K562 (cell line): Measurements from ENCODE around the gene NF2. TPM values are rescaled to one million over a fixed set of nuclear protein-coding genes. Genes with fewer than 3 reads are reported as not detected.

ENCODE experiments used
- CBX2 ChIP-seq: fragments of 200-600 bp; sonication (generic); IDR thresholded peaks from one replicate; pipeline ENCODE4 v1.6.1; 2012; ENCODE audit warnings: mild to moderate bottlenecking, low read length, inconsistent platforms; ENCODE audit not compliant: insufficient read depth, poor library complexity, severe bottlenecking
- E2F5 ChIP-seq: sonication (generic); formaldehyde crosslinking; IDR thresholded peaks from 2 replicates; pipeline ENCODE4 v1.8.0; 2022; ENCODE audit warnings: mild to moderate bottlenecking, missing genetic modification reagents
- E4F1 ChIP-seq: fragments of 250-450 bp; sonication (Bioruptor Pico); IDR thresholded peaks from 2 replicates; pipeline ENCODE4 v1.5.0; 2021; ENCODE audit warnings: mild to moderate bottlenecking, borderline replicate concordance
- MED1 ChIP-seq: sonication (generic); formaldehyde crosslinking; IDR thresholded peaks from 2 replicates; pipeline ENCODE4 v1.8.1; 2023; ENCODE audit warnings: missing genetic modification reagents, borderline replicate concordance
- MYBL2 ChIP-seq, 2 experiments: fragments of 450-650 bp in 1 of 2; sonication (generic) in 1 of 2; formaldehyde crosslinking in 1 of 2; IDR thresholded peaks; 2 replicates each; pipeline versions ENCODE4 v1.6.1 to v1.8.1; 2017 to 2022; ENCODE audit warnings: borderline replicate concordance in 1 of 2, inconsistent platforms in 1 of 2, low read depth in 1 of 2, mild to moderate bottlenecking in 1 of 2, missing genetic modification reagents in 1 of 2, moderate library complexity in 1 of 2
- RERE ChIP-seq: sonication (generic); formaldehyde crosslinking; IDR thresholded peaks from 2 replicates; pipeline ENCODE4 v1.8.0; 2023; ENCODE audit warnings: missing genetic modification reagents, mild to moderate bottlenecking, borderline replicate concordance
- SIN3B ChIP-seq: fragments of 450-650 bp; IDR thresholded peaks from 2 replicates; pipeline ENCODE4 v1.6.1; 2017; ENCODE audit warnings: low read depth, mild to moderate bottlenecking, moderate library complexity
- ZNF398 ChIP-seq: fragments of 250-450 bp; sonication (Bioruptor Pico); IDR thresholded peaks from 2 replicates; pipeline ENCODE4 v1.8.0; 2021; ENCODE audit warnings: moderate library complexity, mild to moderate bottlenecking, inconsistent platforms
- polyA plus RNA-seq, 8 experiments: library from polyadenylated mRNA; depleted of rRNA in 4 of 8; stranded (reverse) in 5 of 8; unstranded in 3 of 8; fragments of >200 nt; fragmentation: Nextera tagmentation in 2 of 8; fragmentation: Illumina TruSeq in 1 of 8; extraction: Ambion mirVana in 2 of 8; extraction: Trizol in 1 of 8; gene quantifications; 2 replicates each; pipeline versions ENCODE4 v1.2.1 to v1.2.3, GENCODE V29; 2011 to 2014; ENCODE audit warnings: inconsistent platforms in 1 of 8, missing spikeins in 1 of 8
- total RNA-seq, 7 experiments: library from RNA; depleted of rRNA in 6 of 7; stranded (reverse); fragments of >200 nt in 6 of 7; fragmentation: Illumina TruSeq in 2 of 7; extraction: Trizol in 2 of 7; gene quantifications; 2 replicates each; pipeline versions ENCODE4 v1.2.1 to v1.2.3, GENCODE V29; 2011 to 2021; ENCODE audit warnings: low replicate concordance in 1 of 7

Gene NF2
- total and polyA plus RNA-seq, 9 of the 15 experiments (the other 6 are each of a cell fraction or from before 2014, with no cell fraction given): 2.2 to 32.5 (median 15.2) TPM

GRCh38 chr22:29570912-29571549, 32.4 kb upstream of the NF2 start (continued):
- TF ChIP-seq RERE (no peak), ZNF398 (CRISPR knock-in tag) (no peak), CBX2 (no peak), E4F1 (CRISPR knock-in tag) (no peak), SIN3B (no peak), MED1 (CRISPR knock-in tag) (no peak), MYBL2 (IDR thresholded peaks at IDR 0.05; ENCODE audit: low read depth) (no peak), MYBL2 (CRISPR knock-in tag; IDR thresholded peaks at IDR 0.05; ENCODE audit: borderline replicate concordance) (no peak), E2F5 (CRISPR knock-in tag) (no peak)
- TF ChIP-seq, all 486 proteins: peak for 0
